Keratinocyte (primary cell): Measurements from ENCODE around the gene GBGT1. TPM values are rescaled to one million over a fixed set of nuclear protein-coding genes. Genes with fewer than 3 reads are reported as not detected.

Experiments used
- DNase-seq: peaks from one replicate; pipeline ENCODE4 v3.0.0-alpha.2; 2011; ENCODE audit warnings: low read depth, missing footprints, low spot score
- FAIRE-seq: peaks from 2 replicates; lab custom pipeline; 2011; peaks lifted over from hg19 to GRCh38; lab: Jason Lieb, UNC
- H2AFZ ChIP-seq: 2 replicates; pipeline ENCODE4 v1.6.0; 2012; ENCODE audit warnings: low read length, control low read depth, inconsistent platforms; ENCODE audit not compliant: control insufficient read depth
- H3K27ac ChIP-seq: 2 replicates; pipeline ENCODE4 v1.5.1; 2011; ENCODE audit warnings: low read length; ENCODE audit not compliant: control insufficient read depth, insufficient read depth
- H3K27me3 ChIP-seq: 3 replicates; pipeline ENCODE4 v1.6.0; 2011; ENCODE audit warnings: low read length; ENCODE audit not compliant: control insufficient read depth, insufficient read depth; ENCODE audit errors: extremely low read depth
- H3K36me3 ChIP-seq, 2 experiments: 2 replicates in 1 of 2; 3 replicates in 1 of 2; pipeline ENCODE4 v1.5.1; 2011; ENCODE audit warnings: low read length in 2 of 2, mild to moderate bottlenecking in 1 of 2; ENCODE audit not compliant: control insufficient read depth in 2 of 2, insufficient read depth in 2 of 2; ENCODE audit errors: extremely low read depth in 1 of 2
- H3K4me1 ChIP-seq: 3 replicates; pipeline ENCODE4 v1.5.1; 2011; ENCODE audit warnings: low read length; ENCODE audit not compliant: control insufficient read depth, insufficient read depth; ENCODE audit errors: extremely low read depth
- H3K4me2 ChIP-seq: 3 replicates; pipeline ENCODE4 v1.6.0; 2011; ENCODE audit warnings: low read depth, low read length; ENCODE audit not compliant: control insufficient read depth, insufficient read depth; ENCODE audit errors: extremely low read depth
- H3K4me3 ChIP-seq, 3 experiments: fragments of 200-600 bp in 1 of 3; sonication (generic) in 1 of 3; 2 replicates in 2 of 3; 3 replicates in 1 of 3; pipeline ENCODE4 v1.5.1; 2011 to 2016; ENCODE audit warnings: low read length in 3 of 3, mild to moderate bottlenecking in 3 of 3, control low read depth in 2 of 3, inconsistent platforms in 1 of 3, low read depth in 1 of 3, mixed read lengths in 1 of 3, mixed run types in 1 of 3, moderate library complexity in 1 of 3; ENCODE audit not compliant: control insufficient read depth in 2 of 3, insufficient read depth in 2 of 3; ENCODE audit errors: extremely low read depth in 1 of 3
- H3K79me2 ChIP-seq: 2 replicates; pipeline ENCODE4 v1.6.0; 2012; ENCODE audit warnings: low read length; ENCODE audit not compliant: control insufficient read depth, insufficient read depth
- H3K9ac ChIP-seq: 3 replicates; pipeline ENCODE4 v1.6.0; 2011; ENCODE audit warnings: low read length; ENCODE audit not compliant: control insufficient read depth, insufficient read depth; ENCODE audit errors: extremely low read depth
- H3K9me1 ChIP-seq: 3 replicates; pipeline ENCODE4 v1.6.0; 2011; ENCODE audit warnings: low read length; ENCODE audit not compliant: control insufficient read depth, insufficient read depth; ENCODE audit errors: extremely low read depth
- H3K9me3 ChIP-seq: 2 replicates; pipeline ENCODE4 v1.5.1; 2012; ENCODE audit warnings: low read depth, low read length; ENCODE audit not compliant: control insufficient read depth
- H4K20me1 ChIP-seq: 3 replicates; pipeline ENCODE4 v1.6.0; 2011; ENCODE audit warnings: low read length; ENCODE audit not compliant: control insufficient read depth, insufficient read depth; ENCODE audit errors: extremely low read depth
- CTCF ChIP-seq, 3 experiments: IDR thresholded peaks in 1 of 3; conservative IDR thresholded peaks in 1 of 3; optimal IDR thresholded peaks in 1 of 3; 2 replicates in 2 of 3; 3 replicates in 1 of 3; pipeline versions ENCODE3 to v1.5.1; 2011; ENCODE audit warnings: low read length in 3 of 3, mild to moderate bottlenecking in 3 of 3, moderate library complexity in 2 of 3, control low read depth in 1 of 3, inconsistent platforms in 1 of 3; ENCODE audit not compliant: insufficient read depth in 2 of 3; ENCODE audit errors: extremely low read depth in 1 of 3
- EZH2 ChIP-seq: IDR thresholded peaks from one replicate; pipeline ENCODE4 v1.6.1; 2012; ENCODE audit warnings: inconsistent platforms, mild to moderate bottlenecking, low read length, moderate library complexity
- dilution Hi-C: fragments of 300-500 bp; cut with MboI; formaldehyde crosslinking; loops from one replicate; pipeline ENCODE4 v1.7.0; 2020; ENCODE audit warnings: low sequenced_read_pairs; ENCODE audit not compliant: extremely low pct_ligation_motif_present
- polyA plus RNA-seq, 5 experiments: library from polyadenylated mRNA; depleted of rRNA in 3 of 5; stranded (reverse) in 3 of 5; stranded (forward) in 1 of 5; unstranded in 1 of 5; fragments of >200 nt; gene quantifications; 1 replicate in 1 of 5; 2 replicates in 3 of 5; 3 replicates in 1 of 5; pipeline versions ENCODE4 v1.2.1 to v1.2.3, GENCODE V29; 2011 to 2012; ENCODE audit warnings: missing spikeins in 2 of 5, low read depth in 1 of 5, low replicate concordance in 1 of 5

The GBGT1 gene
- polyA plus RNA-seq, 1 donor (not counting 4 experiments of a cell fraction or from before 2014, with no cell fraction given) = 0.54 TPM

GRCh38 chr9:133200631-133201030 is 36.9 kb upstream of the GBGT1 start:
- H3K79me2 ChIP-seq = no peaks in the 10 kb centered on the region
- H3K36me3 ChIP-seq = no peaks in the 10 kb centered on the region
- H3K9ac ChIP-seq = no peak overlapping the region
- no peak for DNase-seq
- no peaks in the 10 kb centered on the region for H3K4me1 ChIP-seq
- no peak overlapping the region for H3K4me3 ChIP-seq
- no peak overlapping the region for H3K4me2 ChIP-seq
- TF ChIP-seq CTCF (optimal IDR thresholded peaks at IDR 0.05 in 1 of 3, IDR thresholded peaks at IDR 0.05 in 1 of 3, conservative IDR thresholded peaks at IDR 0.05 in 1 of 3; ENCODE audit: extremely low read depth in 1 of 3, insufficient read depth in 2 of 3, low read length in 3 of 3) = no peak
- no peak for TF ChIP-seq EZH2
- no peaks in the 10 kb centered on the region for H3K9me3 ChIP-seq
- H3K27me3 ChIP-seq = peaks cover 7% of the 10 kb centered on the region
- dilution Hi-C loops = no loop called here
- no peaks in the 10 kb centered on the region for H4K20me1 ChIP-seq
- H3K9me1 ChIP-seq = no peaks in the 10 kb centered on the region
- H2AFZ ChIP-seq = no peak overlapping the region
- H3K27ac ChIP-seq = no peak overlapping the region
- no peak for FAIRE-seq

- no peaks in the 10 kb centered on the region for H3K4me1 ChIP-seq
- H3K4me3 ChIP-seq = peak overlapping the region in 2 of 3 experiments; percentile 23 to 35
- H3K9me1 ChIP-seq = no peaks in the 10 kb centered on the region
- DNase-seq (no peak), FAIRE-seq (no peak)
- TF ChIP-seq EZH2 (no peak), CTCF (optimal IDR thresholded peaks at IDR 0.05 in 1 of 3, IDR thresholded peaks at IDR 0.05 in 1 of 3, conservative IDR thresholded peaks at IDR 0.05 in 1 of 3; ENCODE audit: extremely low read depth in 1 of 3, insufficient read depth in 2 of 3, low read length in 3 of 3) (peak in 1 of 3 experiments; percentile 50)
- H3K4me2 ChIP-seq = peak overlapping the region; percentile 3
- dilution Hi-C loops = no loop called here
- peaks cover 2% of the 10 kb centered on the region for H3K9me3 ChIP-seq
- no peaks in the 10 kb centered on the region for H4K20me1 ChIP-seq
- peaks cover 7% of the 10 kb centered on the region for H3K27me3 ChIP-seq
- H3K9ac ChIP-seq = no peak overlapping the region
- no peak overlapping the region for H3K27ac ChIP-seq
- H2AFZ ChIP-seq = peak overlapping the region; percentile 52
- H3K79me2 ChIP-seq = no peaks in the 10 kb centered on the region
- no peaks in the 10 kb centered on the region for H3K36me3 ChIP-seq
These were observed 36.1 kb upstream of the GBGT1 start for GRCh38 chr9:133199648-133200321.
